Measurements from ENCODE around the gene ATOH8.

Gene ATOH8

DNA sequence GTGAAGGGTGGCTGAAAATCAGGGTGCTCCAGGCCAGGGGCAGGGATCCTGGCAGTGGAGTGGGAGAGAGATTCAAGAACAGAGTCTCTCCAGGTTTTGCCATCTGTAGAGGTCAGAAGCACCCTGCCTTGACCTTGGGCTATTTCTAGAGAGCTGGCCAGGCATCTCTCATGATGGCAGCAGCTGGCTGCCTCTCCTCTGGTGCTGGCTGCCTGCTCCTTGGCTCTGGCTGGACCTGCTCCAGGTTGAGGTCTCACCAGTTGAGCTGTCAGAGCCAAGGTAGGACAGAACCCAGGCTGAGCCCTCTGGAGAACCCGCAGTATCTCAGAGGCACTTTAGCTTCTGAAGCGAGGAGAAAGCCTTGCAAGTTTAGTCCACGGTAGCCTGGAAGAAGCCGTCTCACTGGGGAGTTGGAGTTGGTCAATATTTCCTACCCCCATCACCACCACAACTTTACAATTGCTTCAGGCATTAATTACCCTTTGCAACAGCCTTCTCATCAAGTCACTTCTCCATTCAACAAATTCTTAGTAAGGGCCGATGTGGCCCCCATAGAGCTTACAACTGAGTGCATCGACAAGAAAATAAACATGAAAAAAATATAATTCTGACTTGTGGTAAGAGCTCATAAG, 34.1 kb upstream of the ATOH8 start:
- DNase-seq (ENCODE audit: low spot score), result no peak
- TF ChIP-seq, protein P1, sequence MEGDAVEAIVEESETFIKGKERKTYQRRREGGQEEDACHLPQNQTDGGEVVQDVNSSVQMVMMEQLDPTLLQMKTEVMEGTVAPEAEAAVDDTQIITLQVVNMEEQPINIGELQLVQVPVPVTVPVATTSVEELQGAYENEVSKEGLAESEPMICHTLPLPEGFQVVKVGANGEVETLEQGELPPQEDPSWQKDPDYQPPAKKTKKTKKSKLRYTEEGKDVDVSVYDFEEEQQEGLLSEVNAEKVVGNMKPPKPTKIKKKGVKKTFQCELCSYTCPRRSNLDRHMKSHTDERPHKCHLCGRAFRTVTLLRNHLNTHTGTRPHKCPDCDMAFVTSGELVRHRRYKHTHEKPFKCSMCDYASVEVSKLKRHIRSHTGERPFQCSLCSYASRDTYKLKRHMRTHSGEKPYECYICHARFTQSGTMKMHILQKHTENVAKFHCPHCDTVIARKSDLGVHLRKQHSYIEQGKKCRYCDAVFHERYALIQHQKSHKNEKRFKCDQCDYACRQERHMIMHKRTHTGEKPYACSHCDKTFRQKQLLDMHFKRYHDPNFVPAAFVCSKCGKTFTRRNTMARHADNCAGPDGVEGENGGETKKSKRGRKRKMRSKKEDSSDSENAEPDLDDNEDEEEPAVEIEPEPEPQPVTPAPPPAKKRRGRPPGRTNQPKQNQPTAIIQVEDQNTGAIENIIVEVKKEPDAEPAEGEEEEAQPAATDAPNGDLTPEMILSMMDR (IDR thresholded peaks at IDR 0.05; ENCODE audit: extremely low read depth, missing control alignments), result no peak

DNA sequence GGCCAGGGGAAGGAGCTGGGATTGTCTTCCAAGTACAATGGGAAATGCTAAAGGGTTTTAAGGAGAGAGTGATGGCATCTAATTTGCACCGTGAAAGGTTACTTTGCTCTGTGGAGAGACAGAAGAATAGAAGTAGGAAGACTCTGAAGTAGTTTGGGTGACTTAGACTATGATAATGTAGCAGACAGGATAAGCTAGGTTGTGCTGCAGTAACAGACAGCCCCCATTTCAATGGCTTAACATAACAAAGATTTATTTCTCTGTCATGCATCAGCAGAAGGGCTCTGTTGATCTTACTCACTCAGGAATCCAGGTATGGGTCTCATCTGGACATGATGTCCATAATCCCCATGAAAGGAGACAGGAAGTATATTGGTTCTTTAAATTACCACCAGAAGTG, 33.3 kb upstream of the ATOH8 start:
- DNase-seq (ENCODE audit: low spot score), result no peak

DNA sequence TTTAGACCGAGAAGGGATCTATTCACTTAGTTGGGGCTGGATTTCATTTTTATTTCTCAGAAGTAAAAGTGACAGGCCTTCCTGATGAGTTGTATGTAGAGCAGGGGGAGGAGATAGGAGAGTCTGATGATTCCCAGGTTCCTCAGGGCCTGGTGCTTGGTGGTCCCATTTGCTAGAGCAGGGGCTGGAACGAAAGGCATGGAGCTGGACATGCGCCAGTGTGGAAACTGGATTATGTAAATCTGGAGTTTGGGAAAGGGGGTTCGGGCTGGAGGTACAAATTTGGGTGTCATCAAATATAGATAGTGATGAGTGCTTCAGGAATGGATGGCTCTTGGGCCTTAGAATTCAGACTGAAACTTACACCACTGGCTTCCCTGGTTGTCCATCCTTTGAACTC, 32.1 kb upstream of the ATOH8 start:
- TF ChIP-seq, protein P1 (IDR thresholded peaks at IDR 0.05; ENCODE audit: extremely low read depth, missing control alignments), result no peak
- DNase-seq (ENCODE audit: low spot score), result no peak

More for the DNA sequence above, 33.3 kb upstream of the ATOH8 start:
- TF ChIP-seq, protein P1 (IDR thresholded peaks at IDR 0.05; ENCODE audit: extremely low read depth, missing control alignments), result no peak

DNA sequence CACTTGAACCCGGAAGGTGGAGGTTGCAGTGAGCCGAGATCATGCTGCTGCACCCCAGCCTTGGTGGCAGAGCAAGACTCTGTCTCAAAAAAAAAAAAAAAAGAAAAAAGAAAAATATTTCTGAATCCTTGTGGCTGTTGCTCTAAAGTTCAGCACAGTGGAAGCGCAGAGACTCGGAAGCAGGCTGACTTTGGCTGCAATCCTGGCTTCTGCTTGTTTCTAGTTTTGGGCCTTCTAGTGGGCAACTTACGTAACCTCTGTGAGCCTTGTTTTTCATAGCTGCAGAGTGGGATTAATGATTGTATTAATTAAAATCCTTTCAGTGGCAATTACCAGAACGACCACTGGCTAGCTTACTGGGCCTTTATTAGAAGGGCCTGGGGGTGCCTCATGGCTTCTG, 31.3 kb upstream of the ATOH8 start:
- TF ChIP-seq, protein P1 (IDR thresholded peaks at IDR 0.05; ENCODE audit: extremely low read depth, missing control alignments), result no peak
- DNase-seq (ENCODE audit: low spot score), result no peak

DNA sequence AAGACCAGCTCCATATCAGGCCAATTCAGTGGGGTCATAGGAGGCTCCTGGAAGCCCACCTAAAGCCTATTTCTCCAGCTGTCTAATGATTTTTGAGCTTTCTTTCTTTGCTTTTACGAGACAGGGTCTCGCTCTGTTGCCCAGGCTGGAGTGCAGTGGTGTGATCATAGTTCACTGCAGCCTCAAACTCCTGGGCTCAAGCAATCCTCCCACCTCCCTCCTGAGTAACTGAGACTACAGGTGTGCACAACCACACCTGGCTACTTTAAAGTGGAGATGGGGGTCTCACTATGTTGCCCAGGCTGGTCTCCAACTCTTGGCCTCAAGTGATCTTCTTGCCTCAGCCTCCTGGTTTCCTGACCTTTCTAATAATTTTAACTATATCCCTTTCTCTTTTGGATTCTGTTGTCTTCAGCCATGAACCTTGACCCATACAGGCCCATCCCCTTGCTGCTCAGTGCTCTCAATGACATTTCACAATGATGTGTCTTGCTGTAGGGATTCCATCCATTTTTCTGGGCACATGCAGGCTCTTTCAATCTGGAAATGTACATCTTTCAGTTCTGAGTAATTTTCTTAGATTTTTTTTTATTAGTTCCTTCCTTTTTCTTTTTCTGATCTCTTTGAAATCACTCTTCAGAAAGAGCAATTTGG, 30.0 kb upstream of the ATOH8 start:
- no peak for DNase-seq (ENCODE audit: low spot score)
- TF ChIP-seq, protein P1 (IDR thresholded peaks at IDR 0.05; ENCODE audit: extremely low read depth, missing control alignments), result no peak

DNA sequence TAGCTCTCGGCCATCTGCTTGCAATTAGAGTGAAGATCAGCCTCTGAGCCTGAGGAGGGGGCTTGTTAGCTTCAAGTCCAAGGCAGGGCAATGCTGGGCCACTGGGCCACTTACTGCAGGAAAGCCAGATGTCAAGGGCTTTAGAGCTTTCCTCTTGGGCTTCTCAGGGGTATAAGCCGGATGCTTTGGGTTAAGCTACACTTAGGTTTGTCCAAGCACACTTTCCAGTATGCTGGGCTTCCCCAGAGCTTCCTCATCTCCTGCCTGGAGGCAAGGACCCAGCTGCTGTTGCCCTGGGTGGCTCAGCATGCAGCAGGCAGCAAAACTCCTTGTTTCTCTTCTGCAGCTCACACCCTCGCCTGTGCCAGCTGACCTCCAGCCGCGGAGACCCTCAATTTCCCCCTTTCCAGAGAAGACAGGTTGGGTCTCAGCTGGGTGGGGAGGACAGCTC, 29.0 kb upstream of the ATOH8 start:
- TF ChIP-seq, protein P1 (IDR thresholded peaks at IDR 0.05; ENCODE audit: extremely low read depth, missing control alignments), result no peak
- DNase-seq (ENCODE audit: low spot score), result no peak

DNA sequence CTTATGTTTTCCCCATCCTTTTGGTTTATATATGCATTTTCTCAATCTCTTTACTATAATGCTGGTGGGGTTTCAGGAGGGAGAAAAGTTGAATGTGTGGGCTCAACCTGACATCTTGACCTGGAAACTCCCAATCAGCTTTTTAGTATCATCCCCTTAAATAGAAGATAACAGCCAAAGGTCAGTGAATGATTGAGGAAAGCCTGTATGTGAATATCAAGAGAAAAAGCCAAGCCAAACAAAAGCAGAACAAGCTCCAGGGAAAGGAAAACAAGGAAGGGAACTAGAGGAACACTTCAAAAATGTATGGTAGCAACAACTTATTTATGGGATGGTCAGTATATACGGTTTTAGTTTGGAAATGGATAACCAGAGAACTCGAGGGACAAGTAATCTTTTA, 28.3 kb upstream of the ATOH8 start:
- no peak for DNase-seq (ENCODE audit: low spot score)
- TF ChIP-seq, protein P1 (IDR thresholded peaks at IDR 0.05; ENCODE audit: extremely low read depth, missing control alignments), result no peak
